ENCODE data around the gene DYNC2LI1. TPM values are rescaled to one million over a fixed set of nuclear protein-coding genes. Genes with fewer than 3 reads are reported as not detected.

The DYNC2LI1 gene
- total RNA-seq, result 11.4 and 12.7 TPM in 2 replicates
- 9.0 TPM for total RNA-seq (2013)
- 3.3 and 3.8 TPM in 2 replicates for polyA plus RNA-seq
- polyA minus RNA-seq, result 1.3 and 2.1 TPM in 2 replicates

DNA sequence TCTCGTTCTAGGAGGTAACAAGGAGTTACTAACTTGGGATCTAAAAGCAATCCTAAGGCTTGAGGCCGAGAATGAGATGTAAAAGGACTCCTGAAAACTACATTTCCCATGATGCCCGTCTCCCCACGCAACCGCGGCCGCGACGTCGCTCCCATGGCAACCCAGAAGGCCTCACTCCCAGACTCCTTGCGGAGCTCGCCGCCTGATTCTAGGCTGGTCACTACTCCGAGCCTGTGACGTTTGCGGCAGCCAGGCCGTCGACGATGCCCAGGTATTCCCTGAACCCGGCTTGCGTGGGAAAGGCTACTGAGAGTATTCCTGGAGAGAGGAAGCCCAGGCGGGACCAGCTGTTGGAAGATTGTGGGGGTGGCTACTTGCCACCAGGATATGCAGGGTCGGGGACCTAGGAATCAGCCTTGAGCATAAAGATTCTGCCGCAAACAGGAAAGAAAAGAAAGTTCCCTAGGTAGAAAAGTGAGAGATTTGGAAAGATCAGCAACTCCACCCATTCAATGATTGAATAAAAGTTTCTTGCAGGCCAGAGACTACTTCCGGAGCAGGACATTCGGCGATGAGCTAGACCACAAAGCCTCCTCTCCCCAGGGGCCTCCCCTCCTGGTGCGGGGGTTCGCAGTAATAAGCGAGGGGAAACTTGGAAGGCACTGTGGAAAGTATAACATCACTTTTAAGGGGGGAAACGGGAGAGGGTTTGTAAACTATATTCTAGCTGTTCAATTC, at the start of gene DYNC2LI1:
TSS of gene DYNC2LI1 (plus strand) at position 164 of the 738 bp plus-strand sequence. CDS start at position 264, 100 bp downstream.
- Mint-ChIP-seq H3K4me1 (peaks cover 13% of the 10 kb centered on the region), H3K27ac (peak within 1 kb of the TSS; percentile 82), H3K4me3 (peak within 1 kb of the TSS; percentile 98), H3K27me3 (peaks cover 16% of the 10 kb centered on the region), H3K9me3 (ENCODE audit: insufficient read depth) (no peaks in the 10 kb centered on the region)
- Histone ChIP-seq H3K27ac (ENCODE audit: low read length in 2 of 2) (peak within 1 kb of the TSS in 1 of 2 donors; percentile 69), H4K20me1 (ENCODE audit: control insufficient read depth, insufficient read depth, low read length, poor library complexity, severe bottlenecking) (no peaks in the 10 kb centered on the region), H3K9ac (ENCODE audit: low read length) (peak within 1 kb of the TSS; percentile 89), H3K36me3 (replicated peaks in 1 of 2; ENCODE audit: control extremely low read depth in 1 of 2, control insufficient read depth in 1 of 2, extremely low read depth in 1 of 2, insufficient read depth in 2 of 2, low read length in 1 of 2) (no peaks in the 10 kb centered on the region), H3K4me1 (ENCODE audit: control insufficient read depth in 2 of 2, insufficient read depth in 2 of 2, low read length in 2 of 2) (peaks cover 0 to 11% of the 10 kb centered on the region in 2 donors), H3K27me3 (replicated peaks in 1 of 4; ENCODE audit: control extremely low read depth in 1 of 4, control insufficient read depth in 3 of 4, insufficient read depth in 4 of 4, low read length in 3 of 4) (no peaks in the 10 kb centered on the region), H3K4me3 (ENCODE audit: control extremely low read depth in 1 of 5, extremely low read depth in 1 of 5, insufficient read depth in 1 of 5, low read depth in 2 of 5, low read length in 4 of 5) (peak within 1 kb of the TSS; percentile 76 to 89 (median 82)), H3K79me2 (ENCODE audit: control insufficient read depth, insufficient read depth, low read length) (no peaks in the 10 kb centered on the region), H2AFZ (ENCODE audit: insufficient read depth, low read depth, low read length, poor library complexity, severe bottlenecking) (peak within 1 kb of the TSS; percentile 92), H3K4me2 (replicated peaks; ENCODE audit: low read depth, low read length, poor library complexity, severe bottlenecking) (peak within 1 kb of the TSS; percentile 87), H3K9me3 (ENCODE audit: control extremely low read depth in 1 of 3, control insufficient read depth in 2 of 3, insufficient read depth in 1 of 3, low read length in 2 of 3) (no peaks in the 10 kb centered on the region)
- DNase-seq (peak; percentile 83), ATAC-seq (ENCODE audit: low read depth) (peak; percentile 99)
- WGBS (ENCODE audit: insufficient coverage), result 4% methylated on average over 22 of the region's 31 CpGs
- ChIA-PET CTCF (interaction anchor here (1.0 kb wide), 1 partner anchor 60 kb away, joined by 3 read pairs; no protein-coding TSS in a partner anchor), POLR2A (interaction anchor here (0.6 kb wide), 1 partner anchor 453 kb away, joined by 3 read pairs; no protein-coding TSS in a partner anchor)
- intact Hi-C loops (cut with micrococcal nuclease), result loop anchor here (2.0 to 5.0 kb wide), 4 partner anchors 223 to 1413 kb away; partner anchors contain the start of genes CAMKMT, COX7A2L, LRPPRC and PREPL
- TF ChIP-seq EZH2 (IDR thresholded peaks at IDR 0.05; ENCODE audit: borderline replicate concordance, insufficient read depth, low read depth, low read length, poor library complexity, severe bottlenecking), result no peak
- TF ChIP-seq, protein P1, sequence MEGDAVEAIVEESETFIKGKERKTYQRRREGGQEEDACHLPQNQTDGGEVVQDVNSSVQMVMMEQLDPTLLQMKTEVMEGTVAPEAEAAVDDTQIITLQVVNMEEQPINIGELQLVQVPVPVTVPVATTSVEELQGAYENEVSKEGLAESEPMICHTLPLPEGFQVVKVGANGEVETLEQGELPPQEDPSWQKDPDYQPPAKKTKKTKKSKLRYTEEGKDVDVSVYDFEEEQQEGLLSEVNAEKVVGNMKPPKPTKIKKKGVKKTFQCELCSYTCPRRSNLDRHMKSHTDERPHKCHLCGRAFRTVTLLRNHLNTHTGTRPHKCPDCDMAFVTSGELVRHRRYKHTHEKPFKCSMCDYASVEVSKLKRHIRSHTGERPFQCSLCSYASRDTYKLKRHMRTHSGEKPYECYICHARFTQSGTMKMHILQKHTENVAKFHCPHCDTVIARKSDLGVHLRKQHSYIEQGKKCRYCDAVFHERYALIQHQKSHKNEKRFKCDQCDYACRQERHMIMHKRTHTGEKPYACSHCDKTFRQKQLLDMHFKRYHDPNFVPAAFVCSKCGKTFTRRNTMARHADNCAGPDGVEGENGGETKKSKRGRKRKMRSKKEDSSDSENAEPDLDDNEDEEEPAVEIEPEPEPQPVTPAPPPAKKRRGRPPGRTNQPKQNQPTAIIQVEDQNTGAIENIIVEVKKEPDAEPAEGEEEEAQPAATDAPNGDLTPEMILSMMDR (IDR thresholded peaks at IDR 0.05), result no peak

All from B cell (primary cell).